Liver (tissue), 9 donors: ENCODE results near the gene CRACR2A. TPM values are rescaled to one million over a fixed set of nuclear protein-coding genes. Genes with fewer than 3 reads are reported as not detected.

Source experiments
- DNase-seq: peaks from one replicate; pipeline ENCODE4 v3.0.0-alpha.2; 2017; ENCODE audit warnings: low spot score
- H3K27ac ChIP-seq, 2 donors: one replicate each; pipeline ENCODE4 v1.7.0; 2013; ENCODE audit warnings: inconsistent platforms in 2 of 2, low read length in 2 of 2, control low read depth in 1 of 2, low read depth in 1 of 2, mild to moderate bottlenecking in 1 of 2
- H3K27me3 ChIP-seq, 4 donors: one replicate each; pipeline versions ENCODE4 v1.6.1 to v1.7.0; 2013; ENCODE audit warnings: low read length in 3 of 4, inconsistent platforms in 1 of 4, mild to moderate bottlenecking in 1 of 4, moderate library complexity in 1 of 4; ENCODE audit not compliant: control insufficient read depth in 4 of 4, insufficient read depth in 4 of 4
- H3K36me3 ChIP-seq, 4 donors: one replicate each; pipeline versions ENCODE4 v1.6.1 to v1.7.0; 2013; ENCODE audit warnings: low read length in 3 of 4, mild to moderate bottlenecking in 3 of 4, low read depth in 1 of 4, moderate library complexity in 1 of 4; ENCODE audit not compliant: control insufficient read depth in 4 of 4, insufficient read depth in 3 of 4
- H3K4me1 ChIP-seq, 4 donors: one replicate each; pipeline versions ENCODE4 v1.6.1 to v1.7.0; 2013; ENCODE audit warnings: low read length in 3 of 4, mild to moderate bottlenecking in 3 of 4, moderate library complexity in 1 of 4; ENCODE audit not compliant: control insufficient read depth in 4 of 4, insufficient read depth in 4 of 4
- H3K4me3 ChIP-seq, 3 donors: one replicate each; pipeline versions ENCODE4 v1.6.1 to v1.7.0; 2013; ENCODE audit warnings: low read length in 3 of 3, control low read depth in 1 of 3, low read depth in 1 of 3, mild to moderate bottlenecking in 1 of 3
- H3K9ac ChIP-seq, 2 donors: one replicate each; pipeline ENCODE4 v1.7.0; 2013; ENCODE audit warnings: low read length in 2 of 2, mild to moderate bottlenecking in 2 of 2, moderate library complexity in 2 of 2, control low read depth in 1 of 2, low read depth in 1 of 2
- H3K9me3 ChIP-seq, 4 donors: one replicate each; pipeline versions ENCODE4 v1.6.1 to v1.7.0; 2013; ENCODE audit warnings: low read length in 3 of 4; ENCODE audit not compliant: control insufficient read depth in 4 of 4
- ATF3 ChIP-seq: IDR thresholded peaks from 2 replicates; pipeline ENCODE4 v1.6.1; 2016; ENCODE audit warnings: antibody characterized with exemption
- CTCF ChIP-seq: fragments of 150-350 bp; IDR thresholded peaks from 2 replicates; pipeline ENCODE4 v1.5.1; 2017; ENCODE audit warnings: improper control_type of control experiment, low read depth, low read length; ENCODE audit not compliant: missing input control
- EGR1 ChIP-seq, 2 donors: IDR thresholded peaks; 2 replicates each; pipeline ENCODE4 v1.6.1; 2016 to 2018; ENCODE audit warnings: antibody characterized with exemption in 2 of 2, low read depth in 2 of 2
- FOXA1 ChIP-seq: IDR thresholded peaks from 2 replicates; pipeline ENCODE4 v1.6.1; 2016; ENCODE audit warnings: antibody characterized with exemption
- FOXA2 ChIP-seq: IDR thresholded peaks from 2 replicates; pipeline ENCODE4 v1.6.1; 2016; ENCODE audit warnings: antibody characterized with exemption
- HNF4A ChIP-seq, 2 donors: conservative IDR thresholded peaks; 2 replicates each; pipeline ENCODE4 v1.6.1; 2016; ENCODE audit warnings: antibody characterized with exemption in 2 of 2, mild to moderate bottlenecking in 2 of 2
- HNF4G ChIP-seq: IDR thresholded peaks from 2 replicates; pipeline ENCODE4 v1.6.1; 2016; ENCODE audit warnings: antibody characterized with exemption
- JUND ChIP-seq, 2 donors: IDR thresholded peaks; 2 replicates each; pipeline ENCODE4 v1.6.1; 2016; ENCODE audit warnings: antibody characterized with exemption in 2 of 2
- MAX ChIP-seq: IDR thresholded peaks from 2 replicates; pipeline ENCODE4 v1.6.1; 2016; ENCODE audit warnings: antibody characterized with exemption
- NR2F2 ChIP-seq: IDR thresholded peaks from 2 replicates; pipeline ENCODE4 v1.6.1; 2016; ENCODE audit warnings: antibody characterized with exemption
- RAD21 ChIP-seq, 2 donors: IDR thresholded peaks; 2 replicates each; pipeline ENCODE4 v1.6.1; 2016; ENCODE audit warnings: antibody characterized with exemption in 2 of 2, mild to moderate bottlenecking in 2 of 2
- REST ChIP-seq: IDR thresholded peaks from 2 replicates; pipeline ENCODE4 v1.6.1; 2016; ENCODE audit warnings: antibody characterized with exemption, mild to moderate bottlenecking
- SP1 ChIP-seq: IDR thresholded peaks from 2 replicates; pipeline ENCODE4 v1.6.1; 2018; ENCODE audit warnings: antibody characterized with exemption, mild to moderate bottlenecking
- TAF1 ChIP-seq: conservative IDR thresholded peaks from 2 replicates; pipeline ENCODE4 v1.6.1; 2016; ENCODE audit warnings: antibody characterized with exemption, mild to moderate bottlenecking
- YY1 ChIP-seq: IDR thresholded peaks from 2 replicates; pipeline ENCODE4 v1.6.1; 2016; ENCODE audit warnings: antibody characterized with exemption, mild to moderate bottlenecking
- ZBTB33 ChIP-seq: IDR thresholded peaks from 2 replicates; pipeline ENCODE4 v1.6.1; 2016; ENCODE audit warnings: antibody characterized with exemption
- WGBS: extraction: QIAGEN DNeasy Blood & Tissue Kit; methylation state at CpG from one replicate; pipeline ENCODE4 v1.1.7; 2013; 5-methylcytosine and 5-hydroxymethylcytosine counted together
- polyA plus RNA-seq, 2 donors: library from polyadenylated mRNA; stranded (reverse) in 1 of 2; unstranded in 1 of 2; fragments of 200-250 nt in 1 of 2; fragments of >200 nt in 1 of 2; fragmentation: Nextera tagmentation in 1 of 2; extraction: Ambion mirVana in 1 of 2; gene quantifications; one replicate each; pipeline versions ENCODE4 v1.2.1 to v1.2.3, GENCODE V29; 2013 to 2015
- total RNA-seq, 2 donors: library from RNA; depleted of rRNA; stranded (reverse); fragments of >200 nt; gene quantifications; one replicate each; pipeline ENCODE4 v1.2.3, GENCODE V29; 2014
- donor health status: healthy.
- donor health status: healthy.
- donor health status: healthy.
- donor health status: healthy.
- donor health status: healthy.

CRACR2A gene
- total and polyA plus RNA-seq, 4 donors, result 0.33 to 4.2 (median 1.4) TPM

GRCh38 chr12:3732901-3733300 is 20.0 kb downstream of the CRACR2A start:
- Histone ChIP-seq H3K4me3 (no peak overlapping the region), H3K27ac (no peak overlapping the region), H3K9ac (no peak overlapping the region), H3K27me3 (no peaks in the 10 kb centered on the region), H3K9me3 (no peaks in the 10 kb centered on the region), H3K36me3 (no peaks in the 10 kb centered on the region), H3K4me1 (no peaks in the 10 kb centered on the region)
- TF ChIP-seq FOXA2 (no peak), JUND (IDR thresholded peaks at IDR 0.05) (no peak), TAF1 (no peak), RAD21 (IDR thresholded peaks at IDR 0.05) (no peak), ZBTB33 (no peak), HNF4A (conservative IDR thresholded peaks at IDR 0.05) (no peak), HNF4G (no peak), MAX (no peak), ATF3 (no peak), SP1 (no peak), EGR1 (IDR thresholded peaks at IDR 0.05; ENCODE audit: low read depth in 2 of 2) (no peak), CTCF (no peak), REST (no peak), FOXA1 (no peak), YY1 (no peak), NR2F2 (no peak)
- 71% methylated on average over 4 of the region's 4 CpGs for WGBS
- DNase-seq, result no peak

- no peak for DNase-seq
- Histone ChIP-seq H3K9ac (no peak overlapping the region), H3K27ac (no peak overlapping the region), H3K9me3 (no peaks in the 10 kb centered on the region), H3K27me3 (no peaks in the 10 kb centered on the region), H3K4me3 (no peak overlapping the region), H3K4me1 (no peaks in the 10 kb centered on the region), H3K36me3 (no peaks in the 10 kb centered on the region)
- WGBS, result 95% methylated on average over 6 of the region's 6 CpGs
- TF ChIP-seq MAX (no peak), HNF4G (no peak), TAF1 (no peak), EGR1 (IDR thresholded peaks at IDR 0.05; ENCODE audit: low read depth in 2 of 2) (no peak), CTCF (no peak), ZBTB33 (no peak), JUND (IDR thresholded peaks at IDR 0.05) (no peak), HNF4A (conservative IDR thresholded peaks at IDR 0.05) (no peak), ATF3 (no peak), SP1 (no peak), RAD21 (IDR thresholded peaks at IDR 0.05) (no peak), FOXA1 (no peak)
Measured at GRCh38 chr12:3730111-3730510, 22.8 kb downstream of the CRACR2A start.
